ENCODE data around the gene SUMO3.

SUMO3 gene

GRCh38 chr21:44838951-44839350, 21.1 kb upstream of the SUMO3 start:
- H3K27me3 ChIP-seq, result no peaks in the 10 kb centered on the region
- no peaks in the 10 kb centered on the region for H3K4me1 ChIP-seq (ENCODE audit: control insufficient read depth in 1 of 2, insufficient read depth in 1 of 2, low read depth in 1 of 2, low read length in 1 of 2)
- no peak overlapping the region for H3K4me3 ChIP-seq (ENCODE audit: low read depth in 1 of 2, low read length in 1 of 2)
- no peaks in the 10 kb centered on the region for H3K36me3 ChIP-seq
- H3K27ac ChIP-seq, result no peak overlapping the region
- no peak for TF ChIP-seq CTCF (IDR thresholded peaks at IDR 0.05)
- H3K9me3 ChIP-seq, result no peaks in the 10 kb centered on the region

- Histone ChIP-seq H3K27ac (no peak overlapping the region), H3K4me3 (ENCODE audit: low read depth in 1 of 2, low read length in 1 of 2) (no peak overlapping the region), H3K27me3 (no peaks in the 10 kb centered on the region), H3K36me3 (no peaks in the 10 kb centered on the region), H3K9me3 (no peaks in the 10 kb centered on the region), H3K4me1 (ENCODE audit: control insufficient read depth in 1 of 2, insufficient read depth in 1 of 2, low read depth in 1 of 2, low read length in 1 of 2) (no peaks in the 10 kb centered on the region)
- no peak for TF ChIP-seq CTCF (IDR thresholded peaks at IDR 0.05)
These were observed 20.4 kb upstream of the SUMO3 start for GRCh38 chr21:44838039-44838895.

GRCh38 chr21:44837537-44837936, 19.7 kb upstream of the SUMO3 start:
- Histone ChIP-seq H3K27me3 (no peaks in the 10 kb centered on the region), H3K36me3 (no peaks in the 10 kb centered on the region), H3K9me3 (no peaks in the 10 kb centered on the region), H3K27ac (no peak overlapping the region), H3K4me3 (ENCODE audit: low read depth in 1 of 2, low read length in 1 of 2) (no peak overlapping the region), H3K4me1 (ENCODE audit: control insufficient read depth in 1 of 2, insufficient read depth in 1 of 2, low read depth in 1 of 2, low read length in 1 of 2) (no peaks in the 10 kb centered on the region)
- no peak for TF ChIP-seq CTCF (IDR thresholded peaks at IDR 0.05)

- TF ChIP-seq CTCF (IDR thresholded peaks at IDR 0.05), result no peak
- no peaks in the 10 kb centered on the region for H3K4me1 ChIP-seq (ENCODE audit: control insufficient read depth in 1 of 2, insufficient read depth in 1 of 2, low read depth in 1 of 2, low read length in 1 of 2)
- H3K27ac ChIP-seq, result no peak overlapping the region
- no peaks in the 10 kb centered on the region for H3K9me3 ChIP-seq
- H3K27me3 ChIP-seq, result no peaks in the 10 kb centered on the region
- no peak overlapping the region for H3K4me3 ChIP-seq (ENCODE audit: low read depth in 1 of 2, low read length in 1 of 2)
- no peaks in the 10 kb centered on the region for H3K36me3 ChIP-seq
These were observed 19.0 kb upstream of the SUMO3 start for GRCh38 chr21:44836666-44837471.

GRCh38 chr21:44836349-44836665, 18.4 kb upstream of the SUMO3 start:
- Histone ChIP-seq H3K9me3 (no peaks in the 10 kb centered on the region), H3K4me1 (ENCODE audit: control insufficient read depth in 1 of 2, insufficient read depth in 1 of 2, low read depth in 1 of 2, low read length in 1 of 2) (no peaks in the 10 kb centered on the region), H3K27ac (no peak overlapping the region), H3K4me3 (ENCODE audit: low read depth in 1 of 2, low read length in 1 of 2) (no peak overlapping the region), H3K27me3 (no peaks in the 10 kb centered on the region), H3K36me3 (no peaks in the 10 kb centered on the region)
- TF ChIP-seq CTCF (IDR thresholded peaks at IDR 0.05), result no peak

Measured in neutrophil (primary cell).